Testis (tissue), 3 donors: Measurements from ENCODE around the gene COL4A6. TPM values are rescaled to one million over a fixed set of nuclear protein-coding genes. Genes with fewer than 3 reads are reported as not detected.

Experiments
- DNase-seq: peaks from one replicate; pipeline ENCODE4 v3.0.0-alpha.2; 2019
- H3K27ac ChIP-seq, 2 donors: fragments of 200-600 bp; sonication (generic); one replicate each; pipeline ENCODE4 v1.5.1; 2019
- H3K27me3 ChIP-seq: fragments of 200-600 bp; sonication (generic); one replicate; pipeline ENCODE4 v1.5.1; 2019
- H3K36me3 ChIP-seq: fragments of 200-600 bp; sonication (generic); one replicate; pipeline ENCODE4 v1.5.1; 2017; ENCODE audit warnings: low read depth; ENCODE audit errors: missing control alignments
- H3K4me1 ChIP-seq: fragments of 200-600 bp; sonication (generic); one replicate; pipeline ENCODE4 v1.5.1; 2019
- H3K4me3 ChIP-seq, 2 donors: fragments of 200-600 bp; sonication (generic); one replicate each; pipeline ENCODE4 v1.5.1; 2017 to 2019
- H3K9me3 ChIP-seq: fragments of 200-600 bp; sonication (generic); one replicate; pipeline ENCODE4 v1.5.1; 2017
- POLR2A ChIP-seq: fragments of 450-650 bp; IDR thresholded peaks from one replicate; pipeline ENCODE4 v1.6.1; 2017; ENCODE audit warnings: antibody characterized with exemption, mild to moderate bottlenecking, moderate library complexity
- WGBS, 2 donors: methylation state at CpG; one replicate each; pipeline ENCODE4 v1.1.5; 2018; 5-methylcytosine and 5-hydroxymethylcytosine counted together
- intact Hi-C: fragments of 100-400 bp; cut with DNase I; formaldehyde crosslinking; loops from one replicate; pipeline ENCODE4 v1.15.1; 2023; ENCODE audit warnings: low total_unique reads
- polyA plus RNA-seq: library from polyadenylated mRNA; stranded (reverse); fragments of 350-450 nt; fragmentation: Illumina TruSeq; extraction: RNeasy Lipid Tissue Mini Kit (QIAGEN cat#74804); gene quantifications from one replicate; pipeline ENCODE4 v1.2.3, GENCODE V29; 2014; ENCODE audit warnings: low read depth, low replicate concordance; ENCODE audit not compliant: insufficient read depth
- total RNA-seq, 2 donors: library from RNA; depleted of rRNA; stranded (reverse); fragments of >200 nt; gene quantifications; one replicate each; pipeline ENCODE4 v1.2.3, GENCODE V29; 2016
- TF ChIP-seq, protein P1 (sequence below), 3 experiments: fragments of 450-650 bp in 2 of 3; fragments of 200-600 bp in 1 of 3; sonication (generic) in 1 of 3; IDR thresholded peaks; one replicate each; pipeline ENCODE4 v1.5.1; 2016 to 2019; ENCODE audit warnings: antibody characterized with exemption in 3 of 3, mild to moderate bottlenecking in 2 of 3, moderate library complexity in 1 of 3

The COL4A6 gene
- total and polyA plus RNA-seq, 3 donors from 2014 or later: 2.4 to 4.9 (median 3.5) TPM

- WGBS, 2 donors: 70 to 83% methylated on average over 4 of the region's 4 CpGs
- H3K4me3 ChIP-seq: no peak overlapping the region
- TF ChIP-seq, protein P1, sequence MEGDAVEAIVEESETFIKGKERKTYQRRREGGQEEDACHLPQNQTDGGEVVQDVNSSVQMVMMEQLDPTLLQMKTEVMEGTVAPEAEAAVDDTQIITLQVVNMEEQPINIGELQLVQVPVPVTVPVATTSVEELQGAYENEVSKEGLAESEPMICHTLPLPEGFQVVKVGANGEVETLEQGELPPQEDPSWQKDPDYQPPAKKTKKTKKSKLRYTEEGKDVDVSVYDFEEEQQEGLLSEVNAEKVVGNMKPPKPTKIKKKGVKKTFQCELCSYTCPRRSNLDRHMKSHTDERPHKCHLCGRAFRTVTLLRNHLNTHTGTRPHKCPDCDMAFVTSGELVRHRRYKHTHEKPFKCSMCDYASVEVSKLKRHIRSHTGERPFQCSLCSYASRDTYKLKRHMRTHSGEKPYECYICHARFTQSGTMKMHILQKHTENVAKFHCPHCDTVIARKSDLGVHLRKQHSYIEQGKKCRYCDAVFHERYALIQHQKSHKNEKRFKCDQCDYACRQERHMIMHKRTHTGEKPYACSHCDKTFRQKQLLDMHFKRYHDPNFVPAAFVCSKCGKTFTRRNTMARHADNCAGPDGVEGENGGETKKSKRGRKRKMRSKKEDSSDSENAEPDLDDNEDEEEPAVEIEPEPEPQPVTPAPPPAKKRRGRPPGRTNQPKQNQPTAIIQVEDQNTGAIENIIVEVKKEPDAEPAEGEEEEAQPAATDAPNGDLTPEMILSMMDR (IDR thresholded peaks at IDR 0.05): no peak
- TF ChIP-seq POLR2A: no peak
These were observed 251.4 kb downstream of the COL4A6 start for GRCh38 chrX:108186811-108187210.

DNA sequence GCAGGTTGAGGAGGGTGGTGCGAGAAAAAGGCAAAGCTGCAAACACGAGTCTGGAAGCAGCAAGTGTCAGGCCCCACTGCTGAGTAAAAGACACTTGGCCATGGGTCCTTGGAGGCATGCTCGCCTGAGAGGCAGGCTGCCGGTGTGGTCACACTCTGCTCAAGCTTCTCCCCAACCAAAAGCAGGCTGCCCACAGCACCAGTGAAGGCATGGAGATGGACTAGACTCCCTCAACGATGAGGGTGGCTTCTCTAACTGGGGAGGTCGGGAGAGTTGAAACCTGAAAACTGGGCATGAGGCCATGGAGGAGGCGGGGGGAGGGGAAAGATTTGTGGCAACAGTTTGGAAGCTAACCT lies 260.1 kb downstream of the COL4A6 start:
- Histone ChIP-seq H3K36me3 (no peaks in the 10 kb centered on the region), H3K4me3 (no peak overlapping the region), H3K4me1 (no peaks in the 10 kb centered on the region), H3K27me3 (no peaks in the 10 kb centered on the region), H3K27ac (no peak overlapping the region), H3K9me3 (no peaks in the 10 kb centered on the region)
- no peak for TF ChIP-seq POLR2A
- TF ChIP-seq, protein P1 (IDR thresholded peaks at IDR 0.05): no peak
- no peak for DNase-seq
- 76 to 86% methylated on average over 7 of the region's 7 CpGs for WGBS, 2 donors
- intact Hi-C loops: no loop called here

More at GRCh38 chrX:108186811-108187210, 251.4 kb downstream of the COL4A6 start:
- no peaks in the 10 kb centered on the region for H3K4me1 ChIP-seq
- H3K27me3 ChIP-seq: no peaks in the 10 kb centered on the region
- H3K36me3 ChIP-seq: no peaks in the 10 kb centered on the region
- no peaks in the 10 kb centered on the region for H3K9me3 ChIP-seq
- no peak for DNase-seq
- intact Hi-C loops: no loop called here
- H3K27ac ChIP-seq: no peak overlapping the region

- no peak overlapping the region for H3K27ac ChIP-seq
These were observed 260.7 kb downstream of the COL4A6 start for GRCh38 chrX:108177351-108178142.

GRCh38 chrX:108173874-108174273 lies 264.3 kb downstream of the COL4A6 start:
- Histone ChIP-seq H3K36me3 (no peaks in the 10 kb centered on the region), H3K4me3 (no peak overlapping the region), H3K27ac (no peak overlapping the region), H3K4me1 (no peaks in the 10 kb centered on the region), H3K9me3 (no peaks in the 10 kb centered on the region), H3K27me3 (no peaks in the 10 kb centered on the region)
- TF ChIP-seq, protein P1 (IDR thresholded peaks at IDR 0.05): no peak
- no peak for TF ChIP-seq POLR2A
- WGBS, 2 donors: 52 to 87% methylated on average over 3 of the region's 3 CpGs
- DNase-seq: no peak
- intact Hi-C loops: no loop called here

More at GRCh38 chrX:108177351-108178142, 260.7 kb downstream of the COL4A6 start:
- DNase-seq: no peak
- intact Hi-C loops: no loop called here
- Histone ChIP-seq H3K27me3 (no peaks in the 10 kb centered on the region), H3K4me3 (no peak overlapping the region), H3K36me3 (no peaks in the 10 kb centered on the region), H3K4me1 (no peaks in the 10 kb centered on the region), H3K9me3 (no peaks in the 10 kb centered on the region)
- 90 to 96% methylated on average over 6 to 8 of the region's 8 CpGs for WGBS, 2 donors
- TF ChIP-seq, protein P1 (IDR thresholded peaks at IDR 0.05): no peak
- TF ChIP-seq POLR2A: no peak

DNA sequence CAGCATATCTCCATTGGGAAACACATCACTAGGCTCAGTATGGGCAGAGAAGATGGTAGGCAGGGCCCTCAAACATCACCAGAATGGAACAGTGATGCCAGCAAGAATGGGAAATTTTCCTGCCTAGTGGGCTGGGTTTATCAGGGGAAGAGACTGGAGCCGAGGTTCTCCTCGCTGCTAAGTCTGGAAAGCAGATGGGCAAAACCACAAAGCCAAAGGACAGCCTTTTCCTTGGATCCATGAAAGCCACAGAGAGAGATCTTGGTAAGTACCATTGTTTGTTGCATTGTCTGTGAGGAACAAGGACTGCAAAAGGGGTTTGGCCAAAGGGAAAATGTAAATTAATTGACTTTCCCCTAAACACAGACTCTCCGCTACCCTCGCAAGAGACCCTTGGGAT lies 266.6 kb downstream of the COL4A6 start:
- no peak for DNase-seq
- TF ChIP-seq, protein P1 (IDR thresholded peaks at IDR 0.05): no peak
- TF ChIP-seq POLR2A: no peak
- 93 to 100% methylated on average over 2 of the region's 4 CpGs for WGBS, 2 donors
- H3K36me3 ChIP-seq: no peaks in the 10 kb centered on the region
- H3K4me1 ChIP-seq: no peaks in the 10 kb centered on the region
- no peaks in the 10 kb centered on the region for H3K9me3 ChIP-seq
- no peak overlapping the region for H3K4me3 ChIP-seq
- intact Hi-C loops: no loop called here
- no peak overlapping the region for H3K27ac ChIP-seq
- H3K27me3 ChIP-seq: no peaks in the 10 kb centered on the region
